Fibroblast of the aortic adventitia (primary cell): ENCODE results near the gene FBXO30. TPM values are rescaled to one million over a fixed set of nuclear protein-coding genes. Genes with fewer than 3 reads are reported as not detected.
A peak's percentile ranks its signal among the peaks of the same experiment; 100 is the strongest.

Experiments used
- DNase-seq: peaks from one replicate; pipeline ENCODE4 v3.0.0-alpha.2; 2010; ENCODE audit warnings: low read depth
- H3K4me3 ChIP-seq: 2 replicates; pipeline ENCODE4 v1.5.1; 2011; ENCODE audit warnings: low read depth, mild to moderate bottlenecking, control low read depth, low read length, moderate library complexity
- CTCF ChIP-seq: IDR thresholded peaks from 2 replicates; pipeline ENCODE4 v1.5.1; 2011; ENCODE audit warnings: mild to moderate bottlenecking, low read length, control low read depth, inconsistent platforms; ENCODE audit not compliant: insufficient read depth
- total RNA-seq: library from RNA; depleted of rRNA; stranded (reverse); fragments of >200 nt; gene quantifications from 2 replicates; pipeline ENCODE4 v1.2.3, GENCODE V29; 2012; ENCODE audit warnings: low replicate concordance

The FBXO30 gene
- total RNA-seq, 1 donor = 14.0 TPM

- no peak for TF ChIP-seq CTCF
- peak; percentile 73 for DNase-seq
- H3K4me3 ChIP-seq = peak overlapping the region; percentile 86
Observed at GRCh38 chr6:145813285-145814034, 1.1 kb downstream of the FBXO30 start.

GRCh38 chr6:145811741-145812140, 2.9 kb downstream of the FBXO30 start:
- no peak overlapping the region for H3K4me3 ChIP-seq
- no peak for TF ChIP-seq CTCF
- DNase-seq = no peak

GRCh38 chr6:145809785-145810184, 4.8 kb downstream of the FBXO30 start:
- TF ChIP-seq CTCF = no peak
- no peak overlapping the region for H3K4me3 ChIP-seq
- DNase-seq = peak; percentile 51

- no peak overlapping the region for H3K4me3 ChIP-seq
- no peak for TF ChIP-seq CTCF
- DNase-seq = no peak
Observed at GRCh38 chr6:145809211-145809610, 5.4 kb downstream of the FBXO30 start.

- TF ChIP-seq CTCF = no peak
- DNase-seq = no peak
Observed at GRCh38 chr6:145808239-145808638, 6.4 kb downstream of the FBXO30 start.

GRCh38 chr6:145802141-145802540, 12.5 kb downstream of the FBXO30 start:
- TF ChIP-seq CTCF = no peak
- no peak for DNase-seq
- H3K4me3 ChIP-seq = no peak overlapping the region

More at GRCh38 chr6:145808239-145808638, 6.4 kb downstream of the FBXO30 start:
- H3K4me3 ChIP-seq = no peak overlapping the region

GRCh38 chr6:145801021-145801420, 13.6 kb downstream of the FBXO30 start:
- no peak overlapping the region for H3K4me3 ChIP-seq
- TF ChIP-seq CTCF = no peak
- no peak for DNase-seq
